Suprapubic skin (tissue), 4 donors: Measurements from ENCODE around the gene CNGA1. TPM values are rescaled to one million over a fixed set of nuclear protein-coding genes. Genes with fewer than 3 reads are reported as not detected.

Experiments
- DNase-seq, 2 donors: peaks; one replicate each; pipeline ENCODE4 v3.0.0-alpha.2; 2019; ENCODE audit warnings: low spot score in 2 of 2
- H3K27ac ChIP-seq: fragments of 200-600 bp; sonication (generic); one replicate; pipeline ENCODE4 v1.5.1; 2019
- H3K27me3 ChIP-seq: fragments of 200-600 bp; sonication (generic); one replicate; pipeline ENCODE4 v1.5.1; 2019
- H3K36me3 ChIP-seq: fragments of 200-600 bp; sonication (generic); one replicate; pipeline ENCODE4 v1.5.1; 2019
- H3K4me1 ChIP-seq: fragments of 200-600 bp; sonication (generic); one replicate; pipeline ENCODE4 v1.5.1; 2019
- H3K4me3 ChIP-seq: fragments of 200-600 bp; sonication (generic); one replicate; pipeline ENCODE4 v1.5.1; 2019; ENCODE audit warnings: mild to moderate bottlenecking
- H3K9me3 ChIP-seq: fragments of 200-600 bp; sonication (generic); one replicate; pipeline ENCODE4 v1.5.1; 2019
- EP300 ChIP-seq: sonication (generic); formaldehyde crosslinking; IDR thresholded peaks from one replicate; pipeline ENCODE4 v1.6.1; 2017; ENCODE audit warnings: antibody characterized with exemption
- POLR2A ChIP-seq, 2 donors: fragments of 450-650 bp; IDR thresholded peaks; one replicate each; pipeline ENCODE4 v1.6.1; 2017; ENCODE audit warnings: antibody characterized with exemption in 2 of 2, mild to moderate bottlenecking in 2 of 2, moderate library complexity in 2 of 2
- POLR2AphosphoS5 ChIP-seq, 3 donors: sonication (generic); formaldehyde crosslinking; IDR thresholded peaks; one replicate each; pipeline ENCODE4 v1.6.1; 2017; ENCODE audit warnings: antibody characterized with exemption in 3 of 3
- WGBS: methylation state at CpG from one replicate; pipeline ENCODE4 v1.1.5; 2018; 5-methylcytosine and 5-hydroxymethylcytosine counted together
- total RNA-seq, 4 donors: library from RNA; depleted of rRNA; stranded (reverse); fragments of >200 nt; gene quantifications; one replicate each; pipeline ENCODE4 v1.1.0, GENCODE V29; 2016
- TF ChIP-seq, protein P1 (sequence below), 2 donors: fragments of 200-600 bp in 1 of 2; fragments of 450-650 bp in 1 of 2; sonication (generic) in 1 of 2; IDR thresholded peaks; one replicate each; pipeline ENCODE4 v1.5.1; 2016 to 2019; ENCODE audit warnings: antibody characterized with exemption in 2 of 2, mild to moderate bottlenecking in 1 of 2, moderate library complexity in 1 of 2

Gene CNGA1
- total RNA-seq, 4 donors from 2014 or later: 1.7 to 12.5 (median 5.5) TPM

GRCh38 chr4:48042979-48043461 is 26.5 kb upstream of the CNGA1 start:
- 72% methylated on average over 3 of the region's 3 CpGs for WGBS

GRCh38 chr4:48041535-48042137 is 25.2 kb upstream of the CNGA1 start:
- peaks cover 5% of the 10 kb centered on the region for H3K4me1 ChIP-seq
- DNase-seq: no peak
- no peaks in the 10 kb centered on the region for H3K36me3 ChIP-seq
- TF ChIP-seq, protein P1, sequence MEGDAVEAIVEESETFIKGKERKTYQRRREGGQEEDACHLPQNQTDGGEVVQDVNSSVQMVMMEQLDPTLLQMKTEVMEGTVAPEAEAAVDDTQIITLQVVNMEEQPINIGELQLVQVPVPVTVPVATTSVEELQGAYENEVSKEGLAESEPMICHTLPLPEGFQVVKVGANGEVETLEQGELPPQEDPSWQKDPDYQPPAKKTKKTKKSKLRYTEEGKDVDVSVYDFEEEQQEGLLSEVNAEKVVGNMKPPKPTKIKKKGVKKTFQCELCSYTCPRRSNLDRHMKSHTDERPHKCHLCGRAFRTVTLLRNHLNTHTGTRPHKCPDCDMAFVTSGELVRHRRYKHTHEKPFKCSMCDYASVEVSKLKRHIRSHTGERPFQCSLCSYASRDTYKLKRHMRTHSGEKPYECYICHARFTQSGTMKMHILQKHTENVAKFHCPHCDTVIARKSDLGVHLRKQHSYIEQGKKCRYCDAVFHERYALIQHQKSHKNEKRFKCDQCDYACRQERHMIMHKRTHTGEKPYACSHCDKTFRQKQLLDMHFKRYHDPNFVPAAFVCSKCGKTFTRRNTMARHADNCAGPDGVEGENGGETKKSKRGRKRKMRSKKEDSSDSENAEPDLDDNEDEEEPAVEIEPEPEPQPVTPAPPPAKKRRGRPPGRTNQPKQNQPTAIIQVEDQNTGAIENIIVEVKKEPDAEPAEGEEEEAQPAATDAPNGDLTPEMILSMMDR (IDR thresholded peaks at IDR 0.05): no peak
- TF ChIP-seq POLR2A (IDR thresholded peaks at IDR 0.05): no peak
- no peak for TF ChIP-seq EP300
- no peak for TF ChIP-seq POLR2AphosphoS5 (IDR thresholded peaks at IDR 0.05)
- no peaks in the 10 kb centered on the region for H3K9me3 ChIP-seq
- H3K27ac ChIP-seq: no peak overlapping the region
- 72% methylated on average over 4 of the region's 4 CpGs for WGBS
- H3K27me3 ChIP-seq: no peaks in the 10 kb centered on the region
- H3K4me3 ChIP-seq: no peak overlapping the region

More at GRCh38 chr4:48042979-48043461, 26.5 kb upstream of the CNGA1 start:
- peaks cover 17% of the 10 kb centered on the region for H3K4me1 ChIP-seq
- no peaks in the 10 kb centered on the region for H3K36me3 ChIP-seq
- no peak overlapping the region for H3K27ac ChIP-seq
- no peaks in the 10 kb centered on the region for H3K9me3 ChIP-seq
- no peaks in the 10 kb centered on the region for H3K27me3 ChIP-seq
- TF ChIP-seq, protein P1 (IDR thresholded peaks at IDR 0.05): no peak
- TF ChIP-seq POLR2AphosphoS5 (IDR thresholded peaks at IDR 0.05): no peak
- TF ChIP-seq POLR2A (IDR thresholded peaks at IDR 0.05): no peak
- TF ChIP-seq EP300: no peak
- no peak overlapping the region for H3K4me3 ChIP-seq
- no peak for DNase-seq

DNA sequence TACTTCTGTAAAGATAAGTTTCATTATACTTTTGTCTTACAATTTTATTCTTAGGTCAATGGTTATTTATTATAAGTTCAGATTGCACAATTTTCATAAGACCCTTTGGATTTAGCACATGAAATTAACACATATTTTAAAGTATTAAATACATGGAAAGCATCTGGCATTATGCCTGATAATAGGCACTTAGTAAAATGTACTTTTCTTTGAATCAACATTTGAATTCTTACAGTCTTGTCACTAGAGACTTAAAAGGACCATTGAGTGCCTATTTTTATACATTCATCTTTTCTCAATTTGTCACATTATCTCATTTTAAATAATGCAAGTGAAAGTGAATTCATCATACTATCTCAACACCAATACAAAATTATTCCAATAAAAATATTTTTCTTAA is 23.1 kb upstream of the CNGA1 start:
- DNase-seq: no peak
- no peak for TF ChIP-seq POLR2AphosphoS5 (IDR thresholded peaks at IDR 0.05)
- Histone ChIP-seq H3K4me3 (no peak overlapping the region), H3K4me1 (peaks cover 5% of the 10 kb centered on the region), H3K27ac (no peak overlapping the region), H3K27me3 (no peaks in the 10 kb centered on the region), H3K9me3 (no peaks in the 10 kb centered on the region), H3K36me3 (no peaks in the 10 kb centered on the region)

- 18% methylated on average over 2 of the region's 2 CpGs for WGBS
- Histone ChIP-seq H3K4me1 (peaks cover 5% of the 10 kb centered on the region), H3K27ac (no peak overlapping the region), H3K9me3 (no peaks in the 10 kb centered on the region), H3K36me3 (no peaks in the 10 kb centered on the region), H3K27me3 (no peaks in the 10 kb centered on the region), H3K4me3 (no peak overlapping the region)
- DNase-seq: no peak
- TF ChIP-seq POLR2AphosphoS5 (IDR thresholded peaks at IDR 0.05) (no peak), EP300 (no peak), POLR2A (IDR thresholded peaks at IDR 0.05) (no peak)
- TF ChIP-seq, protein P1 (IDR thresholded peaks at IDR 0.05): no peak
Measured at GRCh38 chr4:48038666-48039065, 22.2 kb upstream of the CNGA1 start.

DNA sequence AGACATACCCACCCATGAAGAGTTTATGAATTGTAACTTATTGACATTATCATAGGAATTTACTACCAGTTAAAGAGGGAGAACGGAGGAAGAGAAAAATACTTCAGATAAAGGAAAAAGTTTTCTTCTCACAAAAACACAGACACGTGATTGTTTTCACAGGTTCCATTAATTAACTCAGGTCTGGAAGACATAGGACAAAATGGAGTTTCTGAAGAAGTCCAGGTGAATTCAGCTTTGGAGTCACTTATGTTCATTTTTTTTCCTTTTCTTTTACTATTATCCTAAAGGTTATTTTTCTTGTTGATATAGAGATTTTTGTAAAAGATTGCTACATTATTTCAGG is 20.6 kb upstream of the CNGA1 start:
- Histone ChIP-seq H3K27ac (no peak overlapping the region), H3K36me3 (no peaks in the 10 kb centered on the region), H3K27me3 (no peaks in the 10 kb centered on the region), H3K9me3 (no peaks in the 10 kb centered on the region), H3K4me3 (no peak overlapping the region), H3K4me1 (no peaks in the 10 kb centered on the region)
- DNase-seq: no peak
- TF ChIP-seq POLR2AphosphoS5 (IDR thresholded peaks at IDR 0.05) (no peak), POLR2A (IDR thresholded peaks at IDR 0.05) (no peak), EP300 (no peak)
- TF ChIP-seq, protein P1 (IDR thresholded peaks at IDR 0.05): no peak
- WGBS: 72% methylated on average over 2 of the region's 2 CpGs

DNA sequence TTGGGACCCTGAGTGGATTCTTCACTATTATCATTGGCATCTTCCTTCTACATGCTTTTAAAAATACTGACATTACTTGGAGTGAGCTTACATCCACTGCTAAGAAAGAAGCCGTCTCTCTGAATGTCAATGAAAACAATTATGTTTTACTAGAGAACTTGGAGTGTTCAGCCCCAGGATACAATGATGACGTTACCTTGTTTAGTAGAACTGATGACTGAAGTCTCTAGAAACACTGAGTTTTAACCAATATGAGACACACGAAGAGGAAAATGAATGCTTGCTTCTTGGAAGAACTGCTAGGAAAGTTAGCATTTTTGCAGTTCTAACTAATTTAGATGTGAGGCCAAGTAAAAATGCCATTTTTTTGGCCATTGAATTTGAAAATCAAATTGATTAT is 19.5 kb upstream of the CNGA1 start:
- no peak for DNase-seq
- Histone ChIP-seq H3K36me3 (no peaks in the 10 kb centered on the region), H3K4me3 (no peak overlapping the region), H3K27ac (no peak overlapping the region), H3K4me1 (no peaks in the 10 kb centered on the region), H3K9me3 (no peaks in the 10 kb centered on the region), H3K27me3 (no peaks in the 10 kb centered on the region)
- WGBS: 94% methylated on average over 3 of the region's 3 CpGs
- TF ChIP-seq POLR2AphosphoS5 (IDR thresholded peaks at IDR 0.05) (no peak), EP300 (no peak), POLR2A (IDR thresholded peaks at IDR 0.05) (no peak)
- TF ChIP-seq, protein P1 (IDR thresholded peaks at IDR 0.05): no peak
